Activated CD4-positive, alpha-beta T cell treated with anti-CD3 and anti-CD28 coated beads, Interleukin-2, amount 10 ng/mL, durations not matched to agents 7 days and 5 days (primary cell): ENCODE results near the gene LSM14A. TPM values are rescaled to one million over a fixed set of nuclear protein-coding genes. Genes with fewer than 3 reads are reported as not detected.
"Not testable (repeated sequence)": the region's sequence is repeated elsewhere in the genome, so short reads cannot be mapped to it uniquely, and the experiment has no call there.

ENCODE experiments used
- CTCF ChIA-PET: fragments of 350-600 bp; sonication (Branson Sonifier 250); formaldehyde crosslinking; loops from one replicate; lab custom pipeline; 2021; ENCODE audit warnings: antibody characterized with exemption; lab: Charles Lee
- POLR2A ChIA-PET: fragments of 350-600 bp; sonication (Branson Sonifier 250); formaldehyde crosslinking; loops from one replicate; lab custom pipeline; 2021; ENCODE audit warnings: antibody characterized with exemption; lab: Charles Lee
- DNase-seq: peaks from one replicate; pipeline ENCODE4 v3.0.0-alpha.2; 2020
- H3K27ac Mint-ChIP-seq: one replicate; pipeline ENCODE4 v1.8.0; 2021; ENCODE audit warnings: mild to moderate bottlenecking, moderate library complexity, mixed read lengths
- H3K27me3 Mint-ChIP-seq: one replicate; pipeline ENCODE4 v1.8.0; 2021; ENCODE audit warnings: mixed read lengths
- H3K36me3 Mint-ChIP-seq: one replicate; pipeline ENCODE4 v1.8.0; 2021; ENCODE audit warnings: low read depth, mixed read lengths
- H3K4me1 Mint-ChIP-seq: one replicate; pipeline ENCODE4 v1.8.0; 2021; ENCODE audit warnings: mixed read lengths
- H3K4me3 Mint-ChIP-seq: one replicate; pipeline ENCODE4 v1.8.0; 2021; ENCODE audit warnings: mild to moderate bottlenecking, moderate library complexity, mixed read lengths
- H3K9me3 Mint-ChIP-seq: one replicate; pipeline ENCODE4 v1.8.0; 2021; ENCODE audit warnings: mixed read lengths
- total RNA-seq, 2 experiments: library from RNA; stranded (reverse); gene quantifications; one replicate each; pipeline ENCODE4 v1.2.3, GENCODE V29; 2021

LSM14A gene
- total RNA-seq, 2 experiments from 2014 or later: 141 to 146 TPM

GRCh38 chr19:34141025-34141424 is 31.3 kb upstream of the LSM14A start:
- no peaks in the 10 kb centered on the region for H3K9me3 Mint-ChIP-seq
- ChIA-PET POLR2A (no interaction called here), CTCF (no interaction called here)
- no peaks in the 10 kb centered on the region for H3K4me1 Mint-ChIP-seq
- no peak for DNase-seq
- H3K27me3 Mint-ChIP-seq: no peaks in the 10 kb centered on the region
- no peak overlapping the region for H3K4me3 Mint-ChIP-seq
- no peak overlapping the region for H3K27ac Mint-ChIP-seq
- H3K36me3 Mint-ChIP-seq: no peaks in the 10 kb centered on the region

DNA sequence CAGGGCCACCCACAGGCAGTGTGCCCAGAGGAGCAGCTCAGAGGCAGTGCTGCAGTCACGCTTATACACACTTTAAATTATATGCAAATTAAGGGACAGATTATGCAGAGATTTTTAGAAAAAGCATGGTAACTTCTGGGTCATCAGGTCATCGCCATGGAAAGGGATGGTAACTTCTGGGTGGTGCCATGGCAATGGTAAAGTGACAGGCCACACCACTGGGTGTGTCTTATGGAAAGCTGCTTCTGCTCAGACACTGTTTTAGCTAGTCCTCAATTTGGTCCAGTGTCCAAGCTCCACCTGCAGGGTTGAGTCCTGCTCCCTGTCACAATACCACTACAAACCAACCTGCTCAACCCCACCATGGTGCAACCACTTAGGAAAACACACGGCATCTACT is 29.9 kb upstream of the LSM14A start:
- Mint-ChIP-seq H3K4me3 (no peak overlapping the region), H3K27ac (no peak overlapping the region)

DNA sequence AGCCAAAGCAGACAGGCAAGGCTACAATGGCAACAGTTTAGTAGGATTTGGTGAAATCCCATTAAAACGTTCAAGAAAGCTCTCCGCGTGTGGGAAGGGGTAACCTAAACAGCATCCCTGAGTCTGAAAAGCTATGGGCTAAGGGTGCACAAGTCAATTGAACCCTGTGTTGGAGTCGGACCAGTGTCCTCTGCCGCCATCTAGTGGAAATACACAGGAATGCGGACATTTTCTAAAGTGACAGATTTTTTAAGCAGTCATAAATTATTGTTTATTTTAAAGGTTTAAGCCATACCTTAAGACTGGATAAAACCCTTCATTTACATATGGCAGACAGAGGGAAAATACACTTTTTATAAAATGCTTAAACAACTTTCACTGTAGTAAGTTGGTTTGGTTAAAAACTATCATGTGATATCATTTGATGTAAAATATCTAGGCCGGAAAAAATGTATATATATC is 26.5 kb upstream of the LSM14A start:
- DNase-seq: peak; percentile 70
- no peak overlapping the region for H3K4me3 Mint-ChIP-seq
- POLR2A ChIA-PET: no interaction called here
- no peaks in the 10 kb centered on the region for H3K27me3 Mint-ChIP-seq
- no peaks in the 10 kb centered on the region for H3K36me3 Mint-ChIP-seq
- H3K4me1 Mint-ChIP-seq: no peaks in the 10 kb centered on the region
- no peaks in the 10 kb centered on the region for H3K9me3 Mint-ChIP-seq
- H3K27ac Mint-ChIP-seq: no peak overlapping the region
- CTCF ChIA-PET: interaction anchor here (0.9 to 3.3 kb wide), 3 partner anchors 26 to 371 kb away, joined by 4 to 7 read pairs (median 7); no protein-coding TSS in a partner anchor

More for the DNA sequence above, 29.9 kb upstream of the LSM14A start:
- ChIA-PET POLR2A (no interaction called here), CTCF (interaction anchor here (3.3 kb wide), 1 partner anchor 23 kb away, joined by 7 read pairs; no protein-coding TSS in a partner anchor)
- Mint-ChIP-seq H3K9me3 (no peaks in the 10 kb centered on the region), H3K36me3 (no peaks in the 10 kb centered on the region), H3K4me1 (no peaks in the 10 kb centered on the region), H3K27me3 (no peaks in the 10 kb centered on the region)
- no peak for DNase-seq

DNA sequence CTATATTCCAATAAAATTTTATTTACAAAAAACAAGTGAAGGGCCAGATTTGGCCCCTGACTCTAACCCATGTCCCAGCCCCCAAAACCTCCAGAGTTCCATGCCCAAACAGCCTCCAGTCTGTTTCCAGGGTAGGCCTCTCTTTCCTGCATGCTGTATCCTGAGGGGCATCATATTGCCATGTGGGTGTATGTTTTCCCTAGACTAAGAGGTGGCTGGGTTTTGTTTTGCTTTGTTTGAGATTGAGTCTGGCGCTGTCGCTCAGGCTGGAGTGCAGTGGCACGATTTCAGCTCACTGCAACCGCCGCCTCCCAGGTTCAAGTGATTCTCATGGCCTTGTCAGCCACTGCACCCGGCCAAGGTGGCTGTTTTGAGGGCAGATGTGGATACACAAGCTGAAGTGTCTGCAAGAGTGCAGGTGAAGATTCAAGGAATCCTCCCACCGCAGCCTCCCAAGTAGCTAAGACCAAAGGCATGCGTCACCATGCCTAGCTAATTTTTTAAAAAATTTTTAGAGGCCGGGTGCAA is 23.6 kb upstream of the LSM14A start:
- no peak for DNase-seq
- ChIA-PET CTCF (interaction anchor here (0.9 kb wide), 2 partner anchors 20 to 371 kb away, joined by 3 to 5 read pairs; no protein-coding TSS in a partner anchor), POLR2A (interaction anchor here (0.6 kb wide), 1 partner anchor 28 kb away, joined by 10 read pairs; no protein-coding TSS in a partner anchor)
- no peaks in the 10 kb centered on the region for H3K36me3 Mint-ChIP-seq
- H3K27me3 Mint-ChIP-seq: peaks cover 3% of the 10 kb centered on the region
- H3K27ac Mint-ChIP-seq: no peak overlapping the region
- no peaks in the 10 kb centered on the region for H3K9me3 Mint-ChIP-seq
- no peak overlapping the region for H3K4me3 Mint-ChIP-seq
- H3K4me1 Mint-ChIP-seq: no peaks in the 10 kb centered on the region

DNA sequence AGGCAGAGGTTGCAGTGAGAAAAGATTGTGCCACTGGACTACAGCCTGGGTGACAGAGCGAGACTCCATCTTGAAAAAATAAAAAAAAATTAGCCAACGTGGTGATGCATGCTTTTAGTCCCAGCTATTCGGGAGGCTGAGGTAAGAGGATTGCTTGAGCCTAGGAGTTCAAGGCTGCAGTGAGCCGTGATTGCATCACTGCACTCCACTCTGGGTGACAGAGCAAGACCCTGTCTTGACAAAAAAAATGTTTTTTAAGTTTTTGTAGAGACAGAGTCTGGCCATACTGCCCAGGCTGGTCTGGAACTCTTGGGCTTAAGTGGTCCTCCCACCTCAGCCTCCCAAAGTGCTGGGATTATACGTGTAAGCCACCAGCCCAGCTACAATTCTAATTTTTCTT is 22.4 kb upstream of the LSM14A start:
- peaks cover 3% of the 10 kb centered on the region for H3K27me3 Mint-ChIP-seq
- no peaks in the 10 kb centered on the region for H3K4me1 Mint-ChIP-seq
- no peak overlapping the region for H3K27ac Mint-ChIP-seq
- no peaks in the 10 kb centered on the region for H3K9me3 Mint-ChIP-seq
- no peaks in the 10 kb centered on the region for H3K36me3 Mint-ChIP-seq
- no peak for DNase-seq
- H3K4me3 Mint-ChIP-seq: no peak overlapping the region
- ChIA-PET CTCF (no interaction called here), POLR2A (no interaction called here)

DNA sequence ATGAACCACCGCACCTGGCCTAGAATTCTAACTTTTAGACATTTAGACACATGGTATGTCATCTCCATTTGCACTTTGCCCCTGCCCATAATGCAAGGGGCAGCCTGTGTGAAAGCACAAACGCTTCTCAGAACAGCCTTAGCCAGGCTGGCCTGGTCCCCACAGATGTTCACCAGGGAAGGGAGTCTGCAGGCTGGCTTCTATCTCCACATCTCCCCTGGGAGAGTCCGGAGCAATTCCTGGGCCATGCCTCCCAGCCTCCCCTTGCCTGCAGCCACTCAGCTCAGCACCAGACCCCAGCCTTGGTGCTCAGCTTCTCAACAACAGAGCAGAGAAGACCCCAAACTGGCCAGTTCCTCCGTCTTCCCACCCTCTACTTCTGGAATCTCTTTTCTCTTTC is 21.7 kb upstream of the LSM14A start:
- H3K4me1 Mint-ChIP-seq: no peaks in the 10 kb centered on the region
- H3K27ac Mint-ChIP-seq: no peak overlapping the region
- H3K27me3 Mint-ChIP-seq: peaks cover 3% of the 10 kb centered on the region
- no peak for DNase-seq
- ChIA-PET CTCF (interaction anchor here (0.7 kb wide), 1 partner anchor 1840 kb away, joined by 3 read pairs; no protein-coding TSS in a partner anchor), POLR2A (no interaction called here)
- H3K4me3 Mint-ChIP-seq: no peak overlapping the region
- H3K9me3 Mint-ChIP-seq: no peaks in the 10 kb centered on the region
- H3K36me3 Mint-ChIP-seq: no peaks in the 10 kb centered on the region

DNA sequence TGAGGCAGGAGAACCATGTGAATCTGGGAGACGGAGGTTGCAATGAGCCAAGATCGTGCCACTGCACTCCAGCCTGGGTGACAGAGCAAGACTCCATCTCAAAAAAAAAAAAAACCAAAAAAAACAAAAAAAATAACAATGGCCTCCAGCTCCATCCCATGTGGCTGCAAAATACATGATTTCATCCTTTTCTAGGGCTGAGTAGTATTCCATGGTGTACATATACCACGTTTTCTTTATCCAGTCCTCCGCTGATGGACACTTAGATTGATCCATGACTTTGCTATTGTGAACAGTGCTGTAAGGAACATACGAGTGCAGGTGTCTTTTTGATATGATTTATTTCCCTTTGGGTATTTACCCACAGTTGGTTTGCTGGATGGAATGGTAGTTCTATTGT is 20.9 kb upstream of the LSM14A start:
- H3K36me3 Mint-ChIP-seq: no peaks in the 10 kb centered on the region
- no peak overlapping the region for H3K4me3 Mint-ChIP-seq
- no peaks in the 10 kb centered on the region for H3K4me1 Mint-ChIP-seq
- no peaks in the 10 kb centered on the region for H3K9me3 Mint-ChIP-seq
- DNase-seq: no peak
- no peak overlapping the region for H3K27ac Mint-ChIP-seq
- H3K27me3 Mint-ChIP-seq: peaks cover 3% of the 10 kb centered on the region
- POLR2A ChIA-PET: no interaction called here
- CTCF ChIA-PET: interaction anchor here (0.7 kb wide), 1 partner anchor 1840 kb away, joined by 3 read pairs; no protein-coding TSS in a partner anchor

GRCh38 chr19:34154401-34154800 is 17.9 kb upstream of the LSM14A start:
- H3K27ac Mint-ChIP-seq: no peak overlapping the region
- H3K36me3 Mint-ChIP-seq: no peaks in the 10 kb centered on the region
- no peaks in the 10 kb centered on the region for H3K4me1 Mint-ChIP-seq
- no peak overlapping the region for H3K4me3 Mint-ChIP-seq
- peaks cover 3% of the 10 kb centered on the region for H3K27me3 Mint-ChIP-seq
- CTCF ChIA-PET: no interaction called here
- H3K9me3 Mint-ChIP-seq: no peaks in the 10 kb centered on the region
- no peak for DNase-seq
- POLR2A ChIA-PET: no interaction called here

GRCh38 chr19:34155686-34156085 is 16.6 kb upstream of the LSM14A start:
- DNase-seq: no peak
- Mint-ChIP-seq H3K36me3 (no peaks in the 10 kb centered on the region), H3K9me3 (no peaks in the 10 kb centered on the region), H3K4me1 (no peaks in the 10 kb centered on the region), H3K4me3 (no peak overlapping the region), H3K27ac (no peak overlapping the region), H3K27me3 (peaks cover 3% of the 10 kb centered on the region)
- ChIA-PET CTCF (interaction anchor here (0.6 kb wide), 1 partner anchor 13 kb away, joined by 3 read pairs; no protein-coding TSS in a partner anchor), POLR2A (no interaction called here)

DNA sequence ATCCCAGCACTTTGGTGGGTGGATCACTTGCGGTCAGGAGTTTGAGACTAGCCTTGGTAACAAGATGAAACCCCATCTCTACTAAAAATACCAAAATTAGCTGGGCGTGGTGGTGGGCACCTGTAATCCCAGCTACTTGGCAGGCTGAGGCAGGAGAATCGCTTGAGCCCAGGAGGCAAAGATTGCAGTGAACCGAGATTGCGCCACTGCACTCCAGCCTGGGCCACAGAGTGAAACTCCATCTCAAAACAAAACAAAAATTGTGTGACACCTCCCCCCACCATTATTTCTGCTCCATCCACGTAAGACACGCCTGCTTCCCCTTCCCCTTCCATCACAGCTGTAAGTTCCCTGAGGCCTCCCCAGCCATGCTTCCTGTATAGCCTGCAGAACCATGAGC is 13.3 kb upstream of the LSM14A start:
- POLR2A ChIA-PET, H3K4me1 Mint-ChIP-seq, H3K4me3 Mint-ChIP-seq, H3K27ac Mint-ChIP-seq, H3K27me3 Mint-ChIP-seq, H3K9me3 Mint-ChIP-seq, H3K36me3 Mint-ChIP-seq, DNase-seq, CTCF ChIA-PET: not testable (repeated sequence)

DNA sequence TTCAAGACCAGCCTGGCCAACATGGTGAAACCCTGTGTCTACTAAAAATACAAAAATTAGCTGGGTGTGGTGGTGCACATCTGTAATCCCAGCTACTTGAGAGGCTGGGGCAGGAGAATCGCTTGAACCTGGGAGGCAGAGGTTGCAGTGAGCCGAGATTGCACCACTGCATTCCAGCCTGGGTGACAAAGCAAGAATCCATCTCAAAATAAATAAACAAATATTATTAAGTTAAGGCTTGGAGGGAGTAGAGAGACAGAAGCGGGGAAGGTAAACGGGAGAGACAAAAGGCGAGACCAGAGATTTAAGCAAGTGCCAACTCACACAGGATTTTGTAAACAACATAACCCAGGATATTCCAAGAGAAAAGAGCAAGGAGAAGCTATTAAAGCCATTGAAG is 12.8 kb upstream of the LSM14A start:
- H3K27me3 Mint-ChIP-seq, H3K36me3 Mint-ChIP-seq, POLR2A ChIA-PET, H3K27ac Mint-ChIP-seq, H3K4me1 Mint-ChIP-seq, DNase-seq, CTCF ChIA-PET, H3K9me3 Mint-ChIP-seq, H3K4me3 Mint-ChIP-seq: not testable (repeated sequence)

- H3K27me3 Mint-ChIP-seq, H3K4me1 Mint-ChIP-seq, H3K9me3 Mint-ChIP-seq, H3K4me3 Mint-ChIP-seq, DNase-seq, H3K36me3 Mint-ChIP-seq, H3K27ac Mint-ChIP-seq, POLR2A ChIA-PET: not testable (repeated sequence)
- CTCF ChIA-PET: interaction anchor here (0.7 kb wide), 1 partner anchor 68 kb away, joined by 3 read pairs; no protein-coding TSS in a partner anchor
Observed at GRCh38 chr19:34161902-34162301, 10.4 kb upstream of the LSM14A start.

DNA sequence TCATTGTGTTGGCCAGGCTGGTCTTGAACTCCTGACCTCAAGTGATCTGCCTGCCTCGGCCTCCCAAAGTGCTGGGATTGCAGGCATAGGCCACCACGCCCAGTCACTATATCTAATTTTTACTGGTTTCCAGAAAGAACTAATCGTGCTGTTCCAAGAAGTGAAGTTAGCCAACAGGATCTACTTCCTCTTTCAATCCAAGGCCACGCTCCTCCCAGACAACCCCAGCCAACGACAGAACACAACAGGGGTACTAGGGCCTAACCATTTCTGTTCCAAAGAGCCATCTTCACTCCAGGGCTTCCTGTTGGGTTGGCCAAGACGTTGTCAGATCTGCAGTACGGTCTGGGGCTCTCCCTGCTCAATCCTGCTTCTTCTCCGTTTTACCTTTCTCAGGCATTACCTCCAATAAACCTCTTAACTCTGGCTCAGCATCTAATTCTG is 7.0 kb upstream of the LSM14A start:
- ChIA-PET POLR2A (no interaction called here), CTCF (interaction anchor here (0.6 kb wide), 1 partner anchor 37 kb away, joined by 4 read pairs; no protein-coding TSS in a partner anchor)
- no peaks in the 10 kb centered on the region for H3K36me3 Mint-ChIP-seq

More for the DNA sequence above, 7.0 kb upstream of the LSM14A start:
- H3K9me3 Mint-ChIP-seq: no peaks in the 10 kb centered on the region
- H3K27ac Mint-ChIP-seq: no peak overlapping the region
- no peaks in the 10 kb centered on the region for H3K27me3 Mint-ChIP-seq
- H3K4me3 Mint-ChIP-seq: no peak overlapping the region
- no peak for DNase-seq
- H3K4me1 Mint-ChIP-seq: no peaks in the 10 kb centered on the region
